ENCODE measurements around the gene CCL3.

DNA sequence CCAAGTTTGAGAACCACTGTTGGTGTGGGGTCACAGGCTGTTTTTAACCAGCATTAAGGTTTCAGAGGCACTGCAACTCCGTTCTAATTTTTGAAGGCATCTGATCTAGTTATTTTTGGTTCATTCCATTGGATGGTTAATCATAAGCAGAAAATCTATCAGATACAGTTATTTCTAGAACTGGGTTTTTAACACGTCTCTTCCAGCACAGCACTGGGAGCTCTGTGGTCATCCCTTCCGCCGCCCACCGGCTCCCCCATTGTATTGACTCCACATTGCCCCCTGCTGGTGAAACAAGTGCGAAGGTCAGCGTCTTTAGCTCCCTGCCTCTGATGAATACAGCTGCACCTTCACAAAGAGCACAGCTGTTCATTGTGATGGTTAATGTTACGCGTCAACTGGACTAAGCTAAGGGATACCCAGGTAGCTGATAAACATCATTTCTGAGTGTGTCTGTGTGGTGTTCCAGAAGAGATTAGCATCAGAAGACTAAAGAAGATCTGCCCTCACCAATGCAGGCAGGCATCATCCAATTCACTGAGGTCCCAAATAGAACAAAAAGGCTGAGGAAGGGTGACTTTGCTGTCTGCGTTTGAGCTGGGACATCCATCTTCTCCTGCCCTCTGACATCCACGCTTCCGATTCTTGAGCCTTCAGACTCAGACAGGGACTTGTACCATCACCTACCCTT is 17.4 kb downstream of the CCL3 start:
- TF ChIP-seq EZH2phosphoT487 (IDR thresholded peaks at IDR 0.05; ENCODE audit: insufficient read depth, low read depth) (no peak), EZH2 (IDR thresholded peaks at IDR 0.05; ENCODE audit: insufficient read depth, poor library complexity, severe bottlenecking) (no peak)
